GM12878 (cell line): Measurements from ENCODE around the gene SGTB. TPM values are rescaled to one million over a fixed set of nuclear protein-coding genes. Genes with fewer than 3 reads are reported as not detected.

Experiments
- ATAC-seq: fragments of 200-7000 bp; cut with Tn5 transposase; 3 replicates; pipeline ENCODE4 v1.9.1; 2020; ENCODE audit warnings: mild to moderate bottlenecking, moderate library complexity
- BruUV-seq: library from RNA; stranded (reverse); fragments of 400-500 nt; replicated peaks from 2 replicates; lab custom pipeline; 2021; lab: Mats Ljungman, UMichigan
- CTCF ChIA-PET: fragments of 300-600 bp; sonication (Branson Sonifier 250); formaldehyde crosslinking; extraction: SDS; loops from one replicate; lab custom pipeline; 2021; ENCODE audit warnings: inconsistent platforms; lab: Yijun Ruan, JAX
- POLR2A ChIA-PET: fragments of 350-600 bp; formaldehyde crosslinking; extraction: SDS; loops from one replicate; lab custom pipeline; 2021; ENCODE audit warnings: inconsistent platforms; lab: Charles Lee
- RAD21 ChIA-PET: fragments of 300-600 bp; sonication (Branson Sonifier 250); formaldehyde crosslinking; loops from one replicate; lab custom pipeline; 2023; ENCODE audit warnings: antibody characterized with exemption; ENCODE audit not compliant: unreplicated experiment; lab: Charles Lee
- SMC1A ChIA-PET: fragments of 300-600 bp; sonication (Branson Sonifier 250); formaldehyde crosslinking; loops from one replicate; lab custom pipeline; 2023; ENCODE audit not compliant: unreplicated experiment, uncharacterized antibody; lab: Charles Lee
- DNase-seq: peaks from one replicate; pipeline ENCODE4 v3.0.0-alpha.2; 2011; ENCODE audit warnings: low read depth, low spot score
- FAIRE-seq: peaks from 3 replicates; lab custom pipeline; 2011; peaks lifted over from hg19 to GRCh38; lab: Jason Lieb, UNC
- H2AFZ ChIP-seq: 2 replicates; pipeline ENCODE4 v1.6.0; 2011; ENCODE audit warnings: low read depth, low read length, control low read depth; ENCODE audit not compliant: control insufficient read depth
- H3K27ac ChIP-seq: 2 replicates; pipeline ENCODE4 v1.5.1; 2011; ENCODE audit warnings: control low read depth; ENCODE audit not compliant: control insufficient read depth, insufficient read depth
- H3K27me3 ChIP-seq, 2 experiments: replicated peaks in 1 of 2; 2 replicates each; pipeline versions ENCODE4 v1.6.0 to v1.6.1; 2011; ENCODE audit warnings: low read length in 1 of 2; ENCODE audit not compliant: control insufficient read depth in 2 of 2, insufficient read depth in 2 of 2
- H3K36me3 ChIP-seq, 2 experiments: 2 replicates each; pipeline ENCODE4 v1.5.1; 2011; ENCODE audit warnings: low read length in 1 of 2; ENCODE audit not compliant: control insufficient read depth in 2 of 2, insufficient read depth in 2 of 2
- H3K4me1 ChIP-seq: 2 replicates; pipeline ENCODE4 v1.6.1; 2011; ENCODE audit warnings: mild to moderate bottlenecking, low read length, moderate library complexity, mixed read lengths; ENCODE audit not compliant: control insufficient read depth, insufficient read depth
- H3K4me2 ChIP-seq: 2 replicates; pipeline ENCODE4 v1.6.0; 2011; ENCODE audit warnings: control low read depth; ENCODE audit not compliant: control insufficient read depth, insufficient read depth
- H3K4me3 ChIP-seq: fragments of 200-600 bp; sonication (generic); 2 replicates; pipeline ENCODE4 v1.5.1; 2016
- H3K79me2 ChIP-seq: 2 replicates; pipeline ENCODE4 v1.6.0; 2011; ENCODE audit warnings: low read length; ENCODE audit not compliant: control insufficient read depth, insufficient read depth
- H3K9ac ChIP-seq: 2 replicates; pipeline ENCODE4 v1.8.0; 2011; ENCODE audit warnings: low read length, control low read depth, mixed read lengths; ENCODE audit not compliant: control insufficient read depth, insufficient read depth
- H3K9me3 ChIP-seq: replicated peaks from 3 replicates; pipeline ENCODE4 v1.5.1; 2011; ENCODE audit warnings: mild to moderate bottlenecking, low read length; ENCODE audit not compliant: control insufficient read depth, insufficient read depth
- H4K20me1 ChIP-seq: 2 replicates; pipeline ENCODE4 v1.6.0; 2011; ENCODE audit not compliant: control insufficient read depth, insufficient read depth
- EP300 ChIP-seq, 2 experiments: fragments of 150-350 bp in 1 of 2; IDR thresholded peaks; 2 replicates each; pipeline ENCODE4 v1.6.1; 2011 to 2012; ENCODE audit warnings: low read depth in 2 of 2, low read length in 2 of 2, borderline replicate concordance in 1 of 2, improper control_type of control experiment in 1 of 2, inconsistent platforms in 1 of 2; ENCODE audit not compliant: control insufficient read depth in 1 of 2
- ETV6 ChIP-seq, 2 experiments: fragments of 450-650 bp in 1 of 2; IDR thresholded peaks in 1 of 2; conservative IDR thresholded peaks in 1 of 2; 2 replicates each; pipeline ENCODE4 v1.6.1; 2014; ENCODE audit warnings: antibody characterized with exemption in 1 of 2, borderline replicate concordance in 1 of 2, low read depth in 1 of 2, mild to moderate bottlenecking in 1 of 2, moderate library complexity in 1 of 2
- HDGF ChIP-seq: fragments of 450-650 bp; IDR thresholded peaks from 2 replicates; pipeline ENCODE4 v1.6.1; 2016; ENCODE audit warnings: antibody characterized with exemption
- JUNB ChIP-seq: IDR thresholded peaks from 2 replicates; pipeline ENCODE4 v1.6.1; 2016; ENCODE audit warnings: antibody characterized with exemption, mild to moderate bottlenecking
- KLF5 ChIP-seq: fragments of 450-650 bp; IDR thresholded peaks from 2 replicates; pipeline ENCODE4 v1.6.1; 2014; ENCODE audit warnings: mild to moderate bottlenecking; ENCODE audit not compliant: partially characterized antibody
- NBN ChIP-seq: fragments of 450-650 bp; IDR thresholded peaks from 2 replicates; pipeline ENCODE4 v1.6.1; 2016
- RELA ChIP-seq: fragments of 450-650 bp; IDR thresholded peaks from 2 replicates; pipeline ENCODE4 v1.8.0; 2014; ENCODE audit warnings: borderline replicate concordance; ENCODE audit not compliant: partially characterized antibody
- WGBS: methylation state at CpG from one replicate; pipeline ENCODE4 v1.1.6; 2016; ENCODE audit warnings: low lambda C conversion rate; ENCODE audit not compliant: insufficient replicate concordance, insufficient coverage; ENCODE audit errors: missing lambda C conversion rate; 5-methylcytosine and 5-hydroxymethylcytosine counted together
- in situ Hi-C: fragments of 300-500 bp; cut with MboI; formaldehyde crosslinking; loops from 9 replicates; pipeline ENCODE4 v1.14.3; 2018; ENCODE audit warnings: mixed read lengths
- intact Hi-C: fragments of 100-400 bp; cut with micrococcal nuclease; formaldehyde crosslinking; loops from one replicate; pipeline ENCODE4 v1.14.2; 2022; ENCODE audit not compliant: unreplicated experiment
- polyA plus RNA-seq, 11 experiments: library from polyadenylated mRNA; depleted of rRNA in 4 of 11; unstranded in 6 of 11; stranded (reverse) in 5 of 11; fragments of >200 nt; fragmentation: Nextera tagmentation in 4 of 11; fragmentation: Illumina TruSeq in 1 of 11; extraction: Ambion mirVana in 4 of 11; extraction: Trizol in 1 of 11; gene quantifications; 1 replicate in 1 of 11; 2 replicates in 10 of 11; pipeline versions ENCODE4 v1.2.1 to v1.2.3, GENCODE V29; 2011 to 2016; ENCODE audit warnings: inconsistent platforms in 2 of 11, missing spikeins in 2 of 11, low read depth in 1 of 11
- total RNA-seq, 4 experiments: library from RNA; depleted of rRNA in 3 of 4; stranded (reverse); fragments of >200 nt in 3 of 4; fragmentation: Illumina TruSeq in 1 of 4; extraction: Trizol in 1 of 4; gene quantifications; 2 replicates each; pipeline versions ENCODE4 v1.2.1 to v1.2.3, GENCODE V29; 2013 to 2021
- TF ChIP-seq, protein P1 (sequence below): IDR thresholded peaks from 2 replicates; pipeline ENCODE4 v1.6.1; 2012; ENCODE audit warnings: low read depth, low read length, improper control_type of control experiment
- TF ChIP-seq, protein P2 (sequence below): fragments of 150-350 bp; IDR thresholded peaks from 2 replicates; pipeline ENCODE4 v1.6.1; 2014; ENCODE audit warnings: mild to moderate bottlenecking, low read depth, low read length
- TF ChIP-seq, protein P3 (sequence below): IDR thresholded peaks from 2 replicates; pipeline ENCODE4 v1.6.1; 2011; ENCODE audit warnings: mild to moderate bottlenecking, low read depth, low read length, moderate library complexity; ENCODE audit not compliant: insufficient replicate concordance
- TF ChIP-seq, protein P4 (sequence below): fragments of 450-650 bp; IDR thresholded peaks from 2 replicates; pipeline ENCODE4 v1.6.1; 2014; ENCODE audit warnings: mild to moderate bottlenecking

The SGTB gene
- total and polyA plus RNA-seq, 10 of the 15 experiments (the other 5 are each of a cell fraction or from before 2014, with no cell fraction given), result 1.0 to 7.8 (median 5.4) TPM

DNA sequence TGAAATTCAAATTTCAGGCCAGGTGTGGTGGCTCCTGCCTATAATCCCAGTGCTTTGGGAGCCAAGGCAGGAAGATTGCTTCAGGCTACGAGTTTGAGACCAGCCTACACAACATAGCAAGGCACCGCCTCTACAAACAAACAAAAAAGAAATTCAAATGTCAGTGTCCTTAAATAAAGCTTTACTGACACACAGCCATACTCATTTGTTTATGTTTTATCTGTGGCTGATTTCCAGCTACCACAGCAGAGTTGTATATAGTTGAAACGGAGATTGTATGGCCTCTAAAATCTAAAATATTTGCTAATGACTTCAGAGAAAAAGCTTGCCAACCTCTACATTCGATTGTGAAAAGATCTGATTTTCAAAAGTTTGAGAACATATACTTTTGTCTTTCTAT lies 81.7 kb downstream of the SGTB start:
- Histone ChIP-seq H3K27ac (no peak overlapping the region), H3K79me2 (no peaks in the 10 kb centered on the region), H2AFZ (no peak overlapping the region), H3K4me2 (no peak overlapping the region), H3K4me1 (no peaks in the 10 kb centered on the region), H3K27me3 (no peaks in the 10 kb centered on the region), H3K9me3 (no peaks in the 10 kb centered on the region), H3K9ac (no peak overlapping the region), H4K20me1 (no peaks in the 10 kb centered on the region), H3K36me3 (peaks cover 0 to 4% of the 10 kb centered on the region in 2 experiments; a peak in 2 of 4 replicates), H3K4me3 (no peak overlapping the region)
- TF ChIP-seq HDGF, result no peak
- TF ChIP-seq NBN, result no peak
- no peak for TF ChIP-seq JUNB
- TF ChIP-seq EP300 (IDR thresholded peaks at IDR 0.05; ENCODE audit: borderline replicate concordance in 1 of 2, control insufficient read depth in 1 of 2, low read depth in 2 of 2, low read length in 2 of 2), result no peak
- TF ChIP-seq, protein P1, sequence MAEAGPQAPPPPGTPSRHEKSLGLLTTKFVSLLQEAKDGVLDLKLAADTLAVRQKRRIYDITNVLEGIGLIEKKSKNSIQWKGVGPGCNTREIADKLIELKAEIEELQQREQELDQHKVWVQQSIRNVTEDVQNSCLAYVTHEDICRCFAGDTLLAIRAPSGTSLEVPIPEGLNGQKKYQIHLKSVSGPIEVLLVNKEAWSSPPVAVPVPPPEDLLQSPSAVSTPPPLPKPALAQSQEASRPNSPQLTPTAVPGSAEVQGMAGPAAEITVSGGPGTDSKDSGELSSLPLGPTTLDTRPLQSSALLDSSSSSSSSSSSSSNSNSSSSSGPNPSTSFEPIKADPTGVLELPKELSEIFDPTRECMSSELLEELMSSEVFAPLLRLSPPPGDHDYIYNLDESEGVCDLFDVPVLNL, result no peak
- no peak for ATAC-seq
- in situ Hi-C loops, result no loop called here
- 99% methylated on average over 4 of the region's 4 CpGs for WGBS
- FAIRE-seq, result no peak
- CTCF ChIA-PET, result no interaction called here
- POLR2A ChIA-PET, result no interaction called here
- SMC1A ChIA-PET, result no interaction called here
- BruUV-seq, result no TSS peak
- RAD21 ChIA-PET, result no interaction called here
- DNase-seq, result no peak
- intact Hi-C loops, result no loop called here

DNA sequence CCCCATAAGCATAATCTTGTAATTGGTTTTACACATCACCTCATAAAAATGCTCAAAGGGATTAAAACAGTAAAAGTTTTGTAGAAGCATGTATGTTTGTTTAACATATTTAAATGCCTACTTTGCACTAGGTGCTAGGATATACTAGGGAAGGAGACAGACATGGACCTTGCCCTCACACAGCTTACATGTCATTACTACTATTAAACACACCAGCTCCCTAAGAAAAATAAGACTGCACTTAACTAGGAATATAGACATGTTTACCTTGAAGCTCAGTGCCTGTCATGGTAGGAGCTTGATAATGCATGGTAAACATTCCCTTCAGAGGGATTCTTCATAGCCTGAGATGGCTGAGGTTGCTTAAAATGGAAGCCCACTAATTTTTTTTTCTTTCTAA lies 90.9 kb downstream of the SGTB start:
- Histone ChIP-seq H3K27me3 (no peaks in the 10 kb centered on the region), H3K79me2 (peaks cover 22% of the 10 kb centered on the region), H3K36me3 (peaks cover 0 to 3% of the 10 kb centered on the region in 2 experiments; a peak in 1 of 4 replicates), H3K4me3 (no peak overlapping the region), H3K9ac (no peak overlapping the region), H3K9me3 (no peaks in the 10 kb centered on the region), H3K27ac (no peak overlapping the region), H4K20me1 (no peaks in the 10 kb centered on the region), H3K4me2 (no peak overlapping the region), H2AFZ (no peak overlapping the region), H3K4me1 (no peaks in the 10 kb centered on the region)
- ChIA-PET SMC1A (interaction anchor here (1.3 kb wide), 1 partner anchor 11 kb away, joined by 3 read pairs; no protein-coding TSS in a partner anchor), RAD21 (no interaction called here), CTCF (no interaction called here), POLR2A (no interaction called here)
- ATAC-seq (no peak; the same call in 2 of the 3 replicates), FAIRE-seq (no peak), DNase-seq (no peak)
- in situ Hi-C loops, result no loop called here
- intact Hi-C loops, result no loop called here
- no TSS peak for BruUV-seq
- no peak for TF ChIP-seq KLF5
- TF ChIP-seq ETV6 (conservative IDR thresholded peaks at IDR 0.05 in 1 of 2, IDR thresholded peaks at IDR 0.05 in 1 of 2; ENCODE audit: borderline replicate concordance in 1 of 2, low read depth in 1 of 2), result no peak
- TF ChIP-seq, protein P2, sequence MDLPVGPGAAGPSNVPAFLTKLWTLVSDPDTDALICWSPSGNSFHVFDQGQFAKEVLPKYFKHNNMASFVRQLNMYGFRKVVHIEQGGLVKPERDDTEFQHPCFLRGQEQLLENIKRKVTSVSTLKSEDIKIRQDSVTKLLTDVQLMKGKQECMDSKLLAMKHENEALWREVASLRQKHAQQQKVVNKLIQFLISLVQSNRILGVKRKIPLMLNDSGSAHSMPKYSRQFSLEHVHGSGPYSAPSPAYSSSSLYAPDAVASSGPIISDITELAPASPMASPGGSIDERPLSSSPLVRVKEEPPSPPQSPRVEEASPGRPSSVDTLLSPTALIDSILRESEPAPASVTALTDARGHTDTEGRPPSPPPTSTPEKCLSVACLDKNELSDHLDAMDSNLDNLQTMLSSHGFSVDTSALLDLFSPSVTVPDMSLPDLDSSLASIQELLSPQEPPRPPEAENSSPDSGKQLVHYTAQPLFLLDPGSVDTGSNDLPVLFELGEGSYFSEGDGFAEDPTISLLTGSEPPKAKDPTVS, result no peak
- TF ChIP-seq, protein P3, sequence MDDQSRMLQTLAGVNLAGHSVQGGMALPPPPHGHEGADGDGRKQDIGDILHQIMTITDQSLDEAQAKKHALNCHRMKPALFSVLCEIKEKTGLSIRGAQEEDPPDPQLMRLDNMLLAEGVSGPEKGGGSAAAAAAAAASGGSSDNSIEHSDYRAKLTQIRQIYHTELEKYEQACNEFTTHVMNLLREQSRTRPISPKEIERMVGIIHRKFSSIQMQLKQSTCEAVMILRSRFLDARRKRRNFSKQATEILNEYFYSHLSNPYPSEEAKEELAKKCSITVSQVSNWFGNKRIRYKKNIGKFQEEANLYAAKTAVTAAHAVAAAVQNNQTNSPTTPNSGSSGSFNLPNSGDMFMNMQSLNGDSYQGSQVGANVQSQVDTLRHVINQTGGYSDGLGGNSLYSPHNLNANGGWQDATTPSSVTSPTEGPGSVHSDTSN, result no peak
- TF ChIP-seq RELA, result no peak
- TF ChIP-seq, protein P4, sequence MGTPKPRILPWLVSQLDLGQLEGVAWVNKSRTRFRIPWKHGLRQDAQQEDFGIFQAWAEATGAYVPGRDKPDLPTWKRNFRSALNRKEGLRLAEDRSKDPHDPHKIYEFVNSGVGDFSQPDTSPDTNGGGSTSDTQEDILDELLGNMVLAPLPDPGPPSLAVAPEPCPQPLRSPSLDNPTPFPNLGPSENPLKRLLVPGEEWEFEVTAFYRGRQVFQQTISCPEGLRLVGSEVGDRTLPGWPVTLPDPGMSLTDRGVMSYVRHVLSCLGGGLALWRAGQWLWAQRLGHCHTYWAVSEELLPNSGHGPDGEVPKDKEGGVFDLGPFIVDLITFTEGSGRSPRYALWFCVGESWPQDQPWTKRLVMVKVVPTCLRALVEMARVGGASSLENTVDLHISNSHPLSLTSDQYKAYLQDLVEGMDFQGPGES, result no peak
